Neural cell (in vitro differentiated cells): ENCODE results near the gene MGA. TPM values are rescaled to one million over a fixed set of nuclear protein-coding genes. Genes with fewer than 3 reads are reported as not detected.

Experiments used
- H2AFZ ChIP-seq: fragments of 200-600, 300-800 bp; sonication (generic), shearing (Covaris generic); 2 replicates; pipeline ENCODE4 v1.6.0; 2014; ENCODE audit warnings: low read depth, mild to moderate bottlenecking, antibody characterized with exemption, low read length, moderate library complexity
- H3F3A ChIP-seq: fragments of 200-600 bp; shearing (Covaris generic); 2 replicates; pipeline ENCODE4 v1.6.1; 2016; ENCODE audit warnings: mild to moderate bottlenecking, moderate library complexity, mixed read lengths, antibody characterized with exemption, low read length; ENCODE audit not compliant: insufficient read depth, poor library complexity, severe bottlenecking
- H3K27ac ChIP-seq: fragments of 200-600, 300-800 bp; sonication (generic), shearing (Covaris generic); 2 replicates; pipeline ENCODE4 v1.5.1; 2014; ENCODE audit warnings: mild to moderate bottlenecking, low read length, moderate library complexity
- H3K27me3 ChIP-seq: fragments of 300-800, 200-600 bp; sonication (generic), shearing (Covaris generic); 2 replicates; pipeline ENCODE4 v1.6.0; 2014; ENCODE audit warnings: mild to moderate bottlenecking, low read depth, low read length, moderate library complexity; ENCODE audit not compliant: insufficient read depth
- H3K36me3 ChIP-seq: fragments of 300-800, 200-600 bp; sonication (generic), shearing (Covaris generic); 2 replicates; pipeline ENCODE4 v1.5.1; 2014; ENCODE audit warnings: mild to moderate bottlenecking, antibody characterized with exemption, low read length, moderate library complexity; ENCODE audit not compliant: insufficient read depth
- H3K4me2 ChIP-seq: fragments of 300-800, 200-600 bp; sonication (generic), shearing (Covaris generic); 2 replicates; pipeline ENCODE4 v1.6.0; 2014; ENCODE audit warnings: mild to moderate bottlenecking, low read length
- H3K4me3 ChIP-seq: fragments of 300-800, 200-600 bp; sonication (generic), shearing (Covaris generic); 2 replicates; pipeline ENCODE4 v1.5.1; 2014; ENCODE audit warnings: mild to moderate bottlenecking, low read length, moderate library complexity
- H3K79me2 ChIP-seq: fragments of 200-600 bp; shearing (Covaris generic); replicated peaks from 2 replicates; pipeline ENCODE4 v1.6.0; 2014; ENCODE audit warnings: mild to moderate bottlenecking, low read length, moderate library complexity; ENCODE audit not compliant: insufficient read depth
- H3K9ac ChIP-seq: fragments of 300-800, 200-600 bp; sonication (generic), shearing (Covaris generic); 2 replicates; pipeline ENCODE4 v1.6.1; 2016; ENCODE audit warnings: mild to moderate bottlenecking, low read length, mixed read lengths
- H3K9me2 ChIP-seq: fragments of 200-600 bp; shearing (Covaris generic); 2 replicates; pipeline ENCODE4 v1.6.1; 2016; ENCODE audit warnings: mild to moderate bottlenecking, low read length, mixed read lengths; ENCODE audit not compliant: insufficient read depth
- H3K9me3 ChIP-seq: fragments of 200-600, 300-800 bp; sonication (generic), shearing (Covaris generic); 2 replicates; pipeline ENCODE4 v1.6.1; 2016; ENCODE audit warnings: mild to moderate bottlenecking, mixed run types, low read length, moderate library complexity, mixed read lengths
- H4K20me1 ChIP-seq: fragments of 200-600 bp; shearing (Covaris generic); 2 replicates; pipeline ENCODE4 v1.6.1; 2016; ENCODE audit warnings: mild to moderate bottlenecking, mixed run types; ENCODE audit not compliant: insufficient read depth
- CTCF ChIP-seq: fragments of 450-650 bp; IDR thresholded peaks from 2 replicates; pipeline ENCODE4 v1.5.1; 2014; ENCODE audit warnings: antibody characterized with exemption, mild to moderate bottlenecking, moderate library complexity; ENCODE audit not compliant: poor library complexity, severe bottlenecking
- EP300 ChIP-seq: fragments of 450-650 bp; conservative IDR thresholded peaks from 2 replicates; pipeline ENCODE4 v1.6.1; 2014; ENCODE audit warnings: antibody characterized with exemption, mild to moderate bottlenecking, moderate library complexity; ENCODE audit not compliant: poor library complexity, severe bottlenecking
- EZH2 ChIP-seq: fragments of 200-600, 300-800 bp; shearing (Covaris generic), sonication (generic); IDR thresholded peaks from 2 replicates; pipeline ENCODE4 v1.6.1; 2014; ENCODE audit warnings: antibody characterized with exemption, low read length, borderline replicate concordance, mild to moderate bottlenecking; ENCODE audit not compliant: insufficient read depth, poor library complexity, severe bottlenecking
- MXI1 ChIP-seq: fragments of 450-650 bp; conservative IDR thresholded peaks from 2 replicates; pipeline ENCODE4 v1.6.1; 2014; ENCODE audit warnings: antibody characterized with exemption, mild to moderate bottlenecking; ENCODE audit not compliant: poor library complexity, severe bottlenecking
- POLR2AphosphoS5 ChIP-seq: IDR thresholded peaks from 2 replicates; pipeline ENCODE4 v1.6.1; 2012
- RAD21 ChIP-seq: fragments of 450-650 bp; conservative IDR thresholded peaks from 2 replicates; pipeline ENCODE4 v1.6.1; 2014; ENCODE audit warnings: antibody characterized with exemption, mild to moderate bottlenecking, moderate library complexity
- REST ChIP-seq: IDR thresholded peaks from 2 replicates; pipeline ENCODE4 v1.6.1; 2012; ENCODE audit warnings: borderline replicate concordance
- SMC3 ChIP-seq: fragments of 450-650 bp; conservative IDR thresholded peaks from 2 replicates; pipeline ENCODE4 v1.6.1; 2014; ENCODE audit warnings: antibody characterized with exemption, mild to moderate bottlenecking, moderate library complexity; ENCODE audit not compliant: poor library complexity
- TAF1 ChIP-seq: IDR thresholded peaks from 2 replicates; pipeline ENCODE4 v1.6.1; 2012; ENCODE audit warnings: low read depth
- polyA plus RNA-seq: library from polyadenylated mRNA; depleted of rRNA; stranded (reverse); fragments of >200 nt; gene quantifications from 2 replicates; pipeline ENCODE4 v1.2.3, GENCODE V29; 2014

MGA gene
- polyA plus RNA-seq, 1 donor from 2014 or later = 13.2 TPM

GRCh38 chr15:41790169-41790568 is 130.0 kb downstream of the MGA start:
- no peak overlapping the region for H3K4me2 ChIP-seq
- H3K9ac ChIP-seq = no peak overlapping the region
- TF ChIP-seq POLR2AphosphoS5 = no peak
- no peak for TF ChIP-seq TAF1
- TF ChIP-seq MXI1 = no peak
- TF ChIP-seq EP300 = no peak
- TF ChIP-seq EZH2 = no peak
- no peak for TF ChIP-seq RAD21
- TF ChIP-seq REST = no peak
- TF ChIP-seq SMC3 = no peak
- no peak for TF ChIP-seq CTCF
- no peaks in the 10 kb centered on the region for H3K27me3 ChIP-seq
- no peak overlapping the region for H3K27ac ChIP-seq
- no peaks in the 10 kb centered on the region for H3K36me3 ChIP-seq
- H3K9me2 ChIP-seq = no peaks in the 10 kb centered on the region
- no peaks in the 10 kb centered on the region for H3K9me3 ChIP-seq
- H2AFZ ChIP-seq = no peak overlapping the region
- no peak overlapping the region for H3K4me3 ChIP-seq
- no peaks in the 10 kb centered on the region for H3F3A ChIP-seq
- H3K79me2 ChIP-seq = peaks cover 7% of the 10 kb centered on the region
- no peaks in the 10 kb centered on the region for H4K20me1 ChIP-seq

- Histone ChIP-seq H3K27ac (no peak overlapping the region), H2AFZ (no peak overlapping the region), H3K9ac (no peak overlapping the region)
Measured at GRCh38 chr15:41790756-41791546, 130.7 kb downstream of the MGA start.

More at GRCh38 chr15:41790756-41791546, 130.7 kb downstream of the MGA start:
- Histone ChIP-seq H3K9me2 (no peaks in the 10 kb centered on the region), H3K36me3 (no peaks in the 10 kb centered on the region), H3K9me3 (no peaks in the 10 kb centered on the region), H3K4me3 (no peak overlapping the region), H3K4me2 (no peak overlapping the region), H4K20me1 (no peaks in the 10 kb centered on the region), H3F3A (no peaks in the 10 kb centered on the region), H3K79me2 (no peaks in the 10 kb centered on the region), H3K27me3 (no peaks in the 10 kb centered on the region)
- TF ChIP-seq RAD21 (no peak), MXI1 (no peak), POLR2AphosphoS5 (no peak), EZH2 (no peak), REST (no peak), CTCF (no peak), TAF1 (no peak), SMC3 (no peak), EP300 (no peak)
